ENCODE data around the gene PLA2G15.

PLA2G15 gene

DNA sequence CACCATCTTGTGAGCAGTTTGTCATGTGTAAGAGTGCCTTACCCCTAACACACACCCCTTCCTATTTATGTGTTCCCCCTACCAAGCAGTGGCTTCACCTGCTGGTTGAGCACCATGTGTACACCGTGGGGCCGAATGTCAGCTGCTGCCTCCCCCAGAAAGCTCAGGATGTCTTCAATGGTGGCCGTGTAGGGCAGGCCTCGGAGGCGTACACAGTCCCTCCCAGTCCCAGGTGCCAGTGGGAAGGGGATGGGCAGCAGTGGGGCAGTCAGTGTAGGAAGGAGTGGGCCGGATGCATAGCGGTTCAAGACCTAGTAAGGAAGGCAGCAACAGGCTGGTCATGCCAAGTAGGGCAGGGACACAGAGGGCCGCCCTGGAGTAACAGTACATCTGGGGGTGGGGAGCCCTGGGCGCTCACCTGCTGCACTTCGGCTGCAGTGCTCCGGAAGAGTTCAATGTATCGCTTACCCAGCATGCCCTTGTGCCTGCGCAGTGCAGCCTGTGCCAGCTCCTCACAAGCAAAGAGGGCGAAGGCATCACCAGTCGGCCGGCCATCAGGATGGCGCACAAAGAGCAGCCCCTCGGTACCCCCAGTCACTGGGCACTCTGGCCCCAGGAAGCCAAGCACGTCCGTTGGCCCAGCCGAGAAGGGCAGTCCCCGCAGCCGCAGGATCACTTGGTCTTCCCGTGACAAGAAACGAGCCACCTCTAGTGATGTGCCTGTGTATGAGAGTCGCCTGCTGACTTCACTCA, 13.6 kb upstream of the PLA2G15 start:
- H3K27me3 ChIP-seq (ENCODE audit: insufficient read depth, poor library complexity, severe bottlenecking) = no peaks in the 10 kb centered on the region
- TF ChIP-seq CTCF (IDR thresholded peaks at IDR 0.05; ENCODE audit: poor library complexity, severe bottlenecking) = no peak
- no peaks in the 10 kb centered on the region for H3K9me3 ChIP-seq (ENCODE audit: severe bottlenecking)
- H3K4me3 ChIP-seq (ENCODE audit: severe bottlenecking) = no peak overlapping the region
- H3K27ac ChIP-seq (ENCODE audit: poor library complexity, severe bottlenecking) = no peak overlapping the region
- DNase-seq (ENCODE audit: low spot score) (no peak), ATAC-seq (ENCODE audit: low read depth) (no peak)
- H3K36me3 ChIP-seq (ENCODE audit: low read depth) = peaks cover 37% of the 10 kb centered on the region
- peaks cover 12% of the 10 kb centered on the region for H3K4me1 ChIP-seq (ENCODE audit: insufficient read depth, poor library complexity, severe bottlenecking)

- Histone ChIP-seq H3K4me1 (ENCODE audit: insufficient read depth, poor library complexity, severe bottlenecking) (peaks cover 12% of the 10 kb centered on the region), H3K9me3 (ENCODE audit: severe bottlenecking) (no peaks in the 10 kb centered on the region), H3K36me3 (ENCODE audit: low read depth) (peaks cover 37% of the 10 kb centered on the region), H3K4me3 (ENCODE audit: severe bottlenecking) (no peak overlapping the region), H3K27ac (ENCODE audit: poor library complexity, severe bottlenecking) (no peak overlapping the region), H3K27me3 (ENCODE audit: insufficient read depth, poor library complexity, severe bottlenecking) (no peaks in the 10 kb centered on the region)
- DNase-seq (ENCODE audit: low spot score) (no peak), ATAC-seq (ENCODE audit: low read depth) (no peak)
- no peak for TF ChIP-seq CTCF (IDR thresholded peaks at IDR 0.05; ENCODE audit: poor library complexity, severe bottlenecking)
Measured at GRCh38 chr16:68232335-68232734, 12.8 kb upstream of the PLA2G15 start.

- H3K4me1 ChIP-seq (ENCODE audit: insufficient read depth, poor library complexity, severe bottlenecking) = peaks cover 16% of the 10 kb centered on the region
- H3K4me3 ChIP-seq (ENCODE audit: severe bottlenecking) = no peak overlapping the region
- ATAC-seq (ENCODE audit: low read depth) (no peak), DNase-seq (ENCODE audit: low spot score) (no peak)
- peaks cover 37% of the 10 kb centered on the region for H3K36me3 ChIP-seq (ENCODE audit: low read depth)
- H3K27ac ChIP-seq (ENCODE audit: poor library complexity, severe bottlenecking) = peak overlapping the region; percentile 91
- no peaks in the 10 kb centered on the region for H3K9me3 ChIP-seq (ENCODE audit: severe bottlenecking)
- TF ChIP-seq CTCF (IDR thresholded peaks at IDR 0.05; ENCODE audit: poor library complexity, severe bottlenecking) = no peak
- no peaks in the 10 kb centered on the region for H3K27me3 ChIP-seq (ENCODE audit: insufficient read depth, poor library complexity, severe bottlenecking)
Measured at GRCh38 chr16:68233085-68233834, 11.9 kb upstream of the PLA2G15 start.

- H3K36me3 ChIP-seq (ENCODE audit: low read depth) = peaks cover 32% of the 10 kb centered on the region
- H3K27me3 ChIP-seq (ENCODE audit: insufficient read depth, poor library complexity, severe bottlenecking) = no peaks in the 10 kb centered on the region
- TF ChIP-seq CTCF (IDR thresholded peaks at IDR 0.05; ENCODE audit: poor library complexity, severe bottlenecking) = no peak
- peaks cover 16% of the 10 kb centered on the region for H3K4me1 ChIP-seq (ENCODE audit: insufficient read depth, poor library complexity, severe bottlenecking)
- DNase-seq (ENCODE audit: low spot score) (no peak), ATAC-seq (ENCODE audit: low read depth) (no peak)
- H3K9me3 ChIP-seq (ENCODE audit: severe bottlenecking) = no peaks in the 10 kb centered on the region
- H3K4me3 ChIP-seq (ENCODE audit: severe bottlenecking) = no peak overlapping the region
- H3K27ac ChIP-seq (ENCODE audit: poor library complexity, severe bottlenecking) = peak overlapping the region; percentile 91
Measured at GRCh38 chr16:68233835-68234187, 11.4 kb upstream of the PLA2G15 start.

All from RWPE2 (cell line).